OCI-LY7 (cell line): ENCODE data around the gene ADD3. TPM values are rescaled to one million over a fixed set of nuclear protein-coding genes. Genes with fewer than 3 reads are reported as not detected.

ENCODE experiments used
- BruUV-seq: library from RNA; stranded (reverse); fragments of 400-500 nt; replicated peaks from 2 replicates; lab custom pipeline; 2021; lab: Mats Ljungman, UMichigan
- CTCF ChIA-PET: fragments of 300-600 bp; sonication (Branson Sonifier 250); formaldehyde crosslinking; loops from one replicate; lab custom pipeline; 2022; ENCODE audit warnings: antibody characterized with exemption; ENCODE audit not compliant: unreplicated experiment; lab: Charles Lee
- POLR2A ChIA-PET: fragments of 300-600 bp; sonication (Branson Sonifier 250); formaldehyde crosslinking; loops from one replicate; lab custom pipeline; 2022; ENCODE audit warnings: antibody characterized with exemption; lab: Charles Lee
- DNase-seq: peaks from one replicate; pipeline ENCODE4 v3.0.0-alpha.2; 2015; ENCODE audit warnings: low spot score
- H2AFZ ChIP-seq: fragments of 200-600 bp; sonication (generic), shearing (Covaris generic); 2 replicates; pipeline ENCODE4 v1.6.1; 2014; ENCODE audit warnings: mild to moderate bottlenecking, antibody characterized with exemption, low read length, moderate library complexity
- H3K27ac ChIP-seq: fragments of 200-600 bp; sonication (generic); 2 replicates; pipeline ENCODE4 v1.5.1; 2014; ENCODE audit warnings: mixed run types, low read depth, mild to moderate bottlenecking, moderate library complexity, low read length, inconsistent platforms; ENCODE audit not compliant: poor library complexity, severe bottlenecking
- H3K36me3 ChIP-seq: fragments of 200-600 bp; sonication (generic); 2 replicates; pipeline ENCODE4 v1.6.1; 2014; ENCODE audit warnings: mild to moderate bottlenecking, antibody characterized with exemption, low read length, moderate library complexity, mixed read lengths; ENCODE audit not compliant: insufficient read depth
- H3K4me1 ChIP-seq: fragments of 200-600 bp; sonication (generic); 2 replicates; pipeline ENCODE4 v1.5.1; 2014; ENCODE audit warnings: mild to moderate bottlenecking, low read length; ENCODE audit not compliant: insufficient read depth, poor library complexity, severe bottlenecking
- H3K4me2 ChIP-seq: fragments of 200-600 bp; sonication (generic); 2 replicates; pipeline ENCODE4 v1.6.1; 2014; ENCODE audit warnings: mild to moderate bottlenecking, low read length
- H3K4me3 ChIP-seq: fragments of 200-600 bp; sonication (generic); 2 replicates; pipeline ENCODE4 v1.5.1; 2014; ENCODE audit warnings: mild to moderate bottlenecking, low read depth, low read length; ENCODE audit not compliant: poor library complexity, severe bottlenecking
- H3K79me2 ChIP-seq: fragments of 200-600 bp; sonication (generic); 2 replicates; pipeline ENCODE4 v1.6.1; 2016; ENCODE audit warnings: low read depth, mild to moderate bottlenecking, low read length, moderate library complexity, mixed read lengths; ENCODE audit not compliant: insufficient read depth
- H3K9me2 ChIP-seq: fragments of 200-600 bp; sonication (generic); 2 replicates; pipeline ENCODE4 v1.6.1; 2016; ENCODE audit warnings: mild to moderate bottlenecking, low read length, mixed read lengths; ENCODE audit not compliant: insufficient read depth
- H3K9me3 ChIP-seq: fragments of 200-600 bp; sonication (generic); 2 replicates; pipeline ENCODE4 v1.6.1; 2014; ENCODE audit warnings: mild to moderate bottlenecking, mixed run types, low read length, mixed read lengths
- H4K20me1 ChIP-seq: fragments of 200-600 bp; sonication (generic); 2 replicates; pipeline ENCODE4 v1.6.1; 2014; ENCODE audit warnings: mild to moderate bottlenecking, antibody characterized with exemption, low read length, moderate library complexity, mixed read lengths; ENCODE audit not compliant: insufficient read depth
- CTCF ChIP-seq: fragments of 200-600 bp; sonication (generic); conservative IDR thresholded peaks from 2 replicates; pipeline ENCODE4 v1.5.1; 2014; ENCODE audit warnings: mild to moderate bottlenecking, antibody characterized with exemption, low read length, moderate library complexity, mixed read lengths
- EZH2phosphoT487 ChIP-seq: fragments of 200-600 bp; sonication (generic); IDR thresholded peaks from 2 replicates; pipeline ENCODE4 v1.6.1; 2018; ENCODE audit warnings: low read depth, borderline replicate concordance, mild to moderate bottlenecking, mixed run types, antibody characterized with exemption, low read length, moderate library complexity, mixed read lengths
- intact Hi-C: fragments of 100-400 bp; cut with micrococcal nuclease; formaldehyde crosslinking; loops from one replicate; pipeline ENCODE4 v1.10.0; 2022; ENCODE audit not compliant: unreplicated experiment
- total RNA-seq, 2 experiments: library from RNA; depleted of rRNA in 1 of 2; stranded (reverse); fragments of >200 nt in 1 of 2; shearing (Covaris generic) in 1 of 2; gene quantifications; 2 replicates each; pipeline ENCODE4 v1.2.3, GENCODE V29; 2014 to 2022

ADD3 gene
- total RNA-seq, 2 experiments from 2014 or later = 75.8 to 89.7 TPM

DNA sequence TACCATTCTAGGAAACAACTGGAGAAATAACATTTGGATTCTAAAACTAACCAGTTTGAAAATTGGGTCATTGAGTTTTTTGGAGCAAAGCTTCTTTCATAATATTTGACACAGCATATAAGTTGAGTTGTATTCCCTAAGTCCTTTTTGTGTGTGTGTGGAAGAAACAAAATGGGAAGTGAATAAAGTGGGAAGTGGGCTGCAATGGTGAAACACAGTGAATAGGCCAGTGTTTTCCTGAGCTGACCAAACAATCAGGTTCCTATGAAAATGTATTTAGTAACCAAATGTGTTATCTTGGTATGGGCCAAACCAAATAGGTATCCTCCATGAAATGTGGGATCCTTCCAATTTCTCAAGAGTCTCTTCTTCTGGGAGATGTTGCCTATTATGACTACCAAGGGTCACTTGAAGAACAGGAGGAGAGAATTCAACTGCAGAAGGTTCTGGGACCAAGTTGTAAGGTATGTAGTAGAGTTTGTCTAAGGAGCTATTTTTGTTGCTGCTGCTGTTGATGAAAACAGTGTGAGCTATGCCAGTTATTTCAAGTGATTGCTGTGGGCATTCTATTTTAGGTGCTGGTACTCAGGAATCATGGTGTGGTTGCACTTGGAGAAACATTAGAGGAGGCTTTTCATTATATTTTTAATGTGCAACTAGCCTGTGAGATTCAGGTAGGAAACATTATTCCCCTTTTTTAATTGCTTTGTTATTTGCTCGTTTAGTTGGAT, 111.3 kb downstream of the ADD3 start:
- H3K4me3 ChIP-seq = no peak overlapping the region
- no peak for DNase-seq
- H4K20me1 ChIP-seq = no peaks in the 10 kb centered on the region
- POLR2A ChIA-PET = interaction anchor here (0.6 kb wide), 2 partner anchors 46 to 97 kb away, joined by 3 read pairs; no protein-coding TSS in a partner anchor
- intact Hi-C loops = no loop called here
- no peak overlapping the region for H3K4me2 ChIP-seq
- H3K27ac ChIP-seq = no peak overlapping the region
- no peaks in the 10 kb centered on the region for H3K79me2 ChIP-seq
- no peaks in the 10 kb centered on the region for H3K9me3 ChIP-seq
- no peaks in the 10 kb centered on the region for H3K9me2 ChIP-seq
- no peaks in the 10 kb centered on the region for H3K4me1 ChIP-seq
- H3K36me3 ChIP-seq = peaks cover 80% of the 10 kb centered on the region
- H2AFZ ChIP-seq = no peak overlapping the region
- CTCF ChIA-PET = no interaction called here
- no TSS peak for BruUV-seq
- TF ChIP-seq EZH2phosphoT487 = no peak
- no peak for TF ChIP-seq CTCF

- Histone ChIP-seq H2AFZ (no peak overlapping the region), H3K27ac (no peak overlapping the region), H3K9me3 (no peaks in the 10 kb centered on the region), H3K4me1 (no peaks in the 10 kb centered on the region), H3K79me2 (no peaks in the 10 kb centered on the region), H3K4me2 (no peak overlapping the region), H3K36me3 (peaks cover 51% of the 10 kb centered on the region), H3K9me2 (no peaks in the 10 kb centered on the region), H3K4me3 (no peak overlapping the region), H4K20me1 (no peaks in the 10 kb centered on the region)
- TF ChIP-seq CTCF = no peak
- TF ChIP-seq EZH2phosphoT487 = no peak
- ChIA-PET POLR2A (no interaction called here), CTCF (no interaction called here)
- intact Hi-C loops = no loop called here
- DNase-seq = no peak
- BruUV-seq = no TSS peak
Observed at GRCh38 chr10:110123594-110123993, 115.8 kb downstream of the ADD3 start.

GRCh38 chr10:110129490-110129889, 121.7 kb downstream of the ADD3 start:
- no TSS peak for BruUV-seq
- Histone ChIP-seq H3K27ac (no peak overlapping the region), H3K79me2 (no peaks in the 10 kb centered on the region), H2AFZ (no peak overlapping the region), H3K4me3 (no peak overlapping the region), H3K36me3 (peaks cover 52% of the 10 kb centered on the region), H3K9me2 (no peaks in the 10 kb centered on the region), H3K4me1 (peaks cover 2% of the 10 kb centered on the region), H3K4me2 (no peak overlapping the region), H3K9me3 (no peaks in the 10 kb centered on the region), H4K20me1 (no peaks in the 10 kb centered on the region)
- ChIA-PET POLR2A (interaction anchor here (0.7 to 1.1 kb wide), 3 partner anchors 21 to 1468 kb away, joined by 3 to 5 read pairs (median 4); no protein-coding TSS in a partner anchor), CTCF (no interaction called here)
- no peak for TF ChIP-seq CTCF
- no peak for TF ChIP-seq EZH2phosphoT487
- no peak for DNase-seq
- intact Hi-C loops = no loop called here
